ENCODE results near the gene ZBTB21.

The ZBTB21 gene

GRCh38 chr21:41987310-41987709 lies 22.9 kb downstream of the ZBTB21 start:
- DNase-seq, result no peak

- DNase-seq, result no peak
Measured at GRCh38 chr21:41985662-41986416, 24.3 kb downstream of the ZBTB21 start.

GRCh38 chr21:41983229-41983628 lies 26.9 kb downstream of the ZBTB21 start:
- DNase-seq, result no peak

- no peak for DNase-seq
Measured at GRCh38 chr21:41980561-41980960, 29.6 kb downstream of the ZBTB21 start.

- DNase-seq, result no peak
Measured at GRCh38 chr21:41979751-41980369, 30.3 kb downstream of the ZBTB21 start.

- DNase-seq, result no peak
Measured at GRCh38 chr21:41979335-41979734, 30.8 kb downstream of the ZBTB21 start.

- DNase-seq, result no peak
Measured at GRCh38 chr21:41977034-41977950, 32.9 kb downstream of the ZBTB21 start.

GRCh38 chr21:41976611-41977010 lies 33.5 kb downstream of the ZBTB21 start:
- no peak for DNase-seq

GRCh38 chr21:41975391-41976272 lies 34.5 kb downstream of the ZBTB21 start:
- no peak for DNase-seq

- no peak for DNase-seq
Measured at GRCh38 chr21:41974752-41975053, 35.5 kb downstream of the ZBTB21 start.

- DNase-seq, result no peak
Measured at GRCh38 chr21:41973861-41974751, 36.1 kb downstream of the ZBTB21 start.

- DNase-seq, result no peak
Measured at GRCh38 chr21:41973427-41973831, 36.7 kb downstream of the ZBTB21 start.

- DNase-seq, result no peak
Measured at GRCh38 chr21:41972511-41973205, 37.5 kb downstream of the ZBTB21 start.

GRCh38 chr21:41971891-41972290 lies 38.3 kb downstream of the ZBTB21 start:
- no peak for DNase-seq

GRCh38 chr21:41970751-41971653 lies 39.2 kb downstream of the ZBTB21 start:
- no peak for DNase-seq

GRCh38 chr21:41970106-41970391 lies 40.1 kb downstream of the ZBTB21 start:
- DNase-seq, result no peak

GRCh38 chr21:41967708-41968107 lies 42.5 kb downstream of the ZBTB21 start:
- no peak for DNase-seq

- no peak for DNase-seq
Measured at GRCh38 chr21:41966872-41967621, 43.1 kb downstream of the ZBTB21 start.

Data from stimulated activated CD8-positive, alpha-beta memory T cell treated with anti-CD3 and anti-CD28 coated beads, Interleukin-4, amount 100 ng/mL, for 48 hours (primary cell).